HepG2 (cell line): ENCODE measurements around the gene VCAN. TPM values are rescaled to one million over a fixed set of nuclear protein-coding genes. Genes with fewer than 3 reads are reported as not detected.

Experiments used
- ATAC-seq: fragments of 200-7000 bp; cut with Tn5 transposase; 3 replicates; pipeline ENCODE4 v1.9.1; 2020; ENCODE audit warnings: mild to moderate bottlenecking, moderate library complexity
- BruUV-seq: library from RNA; stranded (reverse); fragments of 400-500 nt; replicated peaks from 2 replicates; lab custom pipeline; 2021; lab: Mats Ljungman, UMichigan
- CTCF ChIA-PET: fragments of 300-600 bp; formaldehyde crosslinking; extraction: SDS; loops from one replicate; lab custom pipeline; 2021; ENCODE audit warnings: low total read pairs, inconsistent platforms, low intra/inter-chr PET ratio; lab: Yijun Ruan, JAX
- POLR2A ChIA-PET: fragments of 350-600 bp; sonication (Branson Sonifier 250); formaldehyde crosslinking; loops from one replicate; lab custom pipeline; 2020; ENCODE audit warnings: antibody characterized with exemption, inconsistent platforms; lab: Yijun Ruan, JAX
- DNase-seq: peaks from one replicate; pipeline ENCODE4 v3.0.0-alpha.2; 2015; ENCODE audit warnings: low spot score
- FAIRE-seq: peaks from 3 replicates; lab custom pipeline; 2011; peaks lifted over from hg19 to GRCh38; lab: Jason Lieb, UNC
- H2AFZ ChIP-seq: one replicate; pipeline ENCODE4 v1.6.1; 2011; ENCODE audit warnings: low read length, inconsistent platforms
- H3K27ac ChIP-seq: fragments of 300-600 bp; 3 replicates; pipeline ENCODE4 v1.8.0; 2011; ENCODE audit warnings: mixed run types, mild to moderate bottlenecking, mixed read lengths, low read length, inconsistent platforms; ENCODE audit not compliant: insufficient read depth; ENCODE audit errors: extremely low read length
- H3K27me3 ChIP-seq, 2 experiments: fragments of 200-600 bp in 1 of 2; 2 replicates in 1 of 2; 3 replicates in 1 of 2; pipeline versions ENCODE4 v1.6.0 to v1.8.0; 2011; ENCODE audit warnings: low read length in 2 of 2, mild to moderate bottlenecking in 2 of 2, moderate library complexity in 2 of 2, inconsistent platforms in 1 of 2; ENCODE audit not compliant: insufficient read depth in 2 of 2, control insufficient read depth in 1 of 2
- H3K36me3 ChIP-seq, 2 experiments: fragments of 200-600 bp in 1 of 2; replicated peaks in 1 of 2; 2 replicates in 1 of 2; 3 replicates in 1 of 2; pipeline versions ENCODE4 v1.5.1 to v1.8.0; 2011; ENCODE audit warnings: low read length in 2 of 2, inconsistent platforms in 1 of 2; ENCODE audit not compliant: insufficient read depth in 2 of 2, control insufficient read depth in 1 of 2
- H3K4me1 ChIP-seq: 2 replicates; pipeline ENCODE4 v1.5.1; 2012; ENCODE audit warnings: low read length, inconsistent platforms; ENCODE audit not compliant: insufficient read depth
- H3K4me2 ChIP-seq: 2 replicates; pipeline ENCODE4 v1.6.0; 2011; ENCODE audit warnings: low read depth, low read length, inconsistent platforms
- H3K4me3 ChIP-seq, 3 experiments: fragments of 200-600 bp in 1 of 3; sonication (generic), shearing (Covaris generic) in 1 of 3; replicated peaks in 1 of 3; 2 replicates each; pipeline ENCODE4 v1.5.1; 2011 to 2016; ENCODE audit warnings: low read length in 3 of 3, inconsistent platforms in 2 of 3, low read depth in 2 of 3, mild to moderate bottlenecking in 2 of 3, control low read depth in 1 of 3, mixed read lengths in 1 of 3; ENCODE audit not compliant: insufficient read depth in 1 of 3
- H3K79me2 ChIP-seq: one replicate; pipeline ENCODE4 v1.6.1; 2011; ENCODE audit warnings: low read length, inconsistent platforms; ENCODE audit not compliant: insufficient read depth
- H3K9ac ChIP-seq: 2 replicates; pipeline ENCODE4 v1.6.0; 2011; ENCODE audit warnings: mild to moderate bottlenecking, low read depth, low read length, inconsistent platforms; ENCODE audit not compliant: insufficient read depth
- H3K9me3 ChIP-seq: 2 replicates; pipeline ENCODE4 v1.5.1; 2012; ENCODE audit warnings: mild to moderate bottlenecking, low read length
- H4K20me1 ChIP-seq: 2 replicates; pipeline ENCODE4 v1.6.0; 2011; ENCODE audit warnings: inconsistent platforms, mild to moderate bottlenecking, low read length, moderate library complexity; ENCODE audit not compliant: insufficient read depth
- GATAD1 ChIP-seq: IDR thresholded peaks from 2 replicates; pipeline ENCODE4 v1.6.1; 2016; ENCODE audit warnings: missing genetic modification reagents, missing compliant biosample characterization
- KMT2B ChIP-seq: IDR thresholded peaks from 2 replicates; pipeline ENCODE4 v1.6.1; 2016; ENCODE audit warnings: missing genetic modification reagents, missing compliant biosample characterization
- NFE2L2 ChIP-seq: fragments of 150-350 bp; IDR thresholded peaks from 2 replicates; pipeline ENCODE4 v1.6.1; 2014; ENCODE audit warnings: low read length
- NR2F1 ChIP-seq, 2 experiments: fragments of 450-650 bp in 1 of 2; formaldehyde crosslinking in 1 of 2; IDR thresholded peaks; 2 replicates each; pipeline versions ENCODE4 v1.5.0 to v1.6.1; 2016 to 2020; ENCODE audit warnings: mild to moderate bottlenecking in 1 of 2, missing compliant biosample characterization in 1 of 2, missing genetic modification reagents in 1 of 2, moderate library complexity in 1 of 2
- POLR2G ChIP-seq: fragments of 200-400 bp; formaldehyde crosslinking; IDR thresholded peaks from 2 replicates; pipeline ENCODE4 v1.6.1; 2018; ENCODE audit warnings: mild to moderate bottlenecking, low read depth, low read length, moderate library complexity
- RXRA ChIP-seq: sonication (generic); formaldehyde crosslinking; IDR thresholded peaks from 2 replicates; pipeline ENCODE4 v1.5.1; 2020; ENCODE audit warnings: missing genetic modification reagents
- TGIF2 ChIP-seq: IDR thresholded peaks from 2 replicates; pipeline ENCODE4 v1.6.1; 2016; ENCODE audit warnings: control low read depth, missing compliant biosample characterization
- ZBTB8A ChIP-seq: sonication (generic); formaldehyde crosslinking; IDR thresholded peaks from 2 replicates; pipeline ENCODE4 v1.4.0; 2020; ENCODE audit warnings: mild to moderate bottlenecking, low read depth, missing genetic modification reagents, borderline replicate concordance
- ZC3H4 ChIP-seq: sonication (generic); formaldehyde crosslinking; IDR thresholded peaks from 2 replicates; pipeline ENCODE4 v1.4.0; 2020; ENCODE audit warnings: missing genetic modification reagents, borderline replicate concordance
- ZEB1 ChIP-seq: IDR thresholded peaks from 2 replicates; pipeline ENCODE4 v1.6.1; 2012; ENCODE audit warnings: mild to moderate bottlenecking, low read depth, inconsistent platforms; ENCODE audit not compliant: insufficient replicate concordance
- ZMYM3 ChIP-seq: sonication (generic); formaldehyde crosslinking; IDR thresholded peaks from 2 replicates; pipeline ENCODE4 v1.5.1; 2020; ENCODE audit warnings: mild to moderate bottlenecking, missing genetic modification reagents
- ZMYM4 ChIP-seq: sonication (generic); formaldehyde crosslinking; IDR thresholded peaks from 2 replicates; pipeline ENCODE4 v1.8.1; 2023; ENCODE audit warnings: mild to moderate bottlenecking, missing genetic modification reagents
- ZNF143 ChIP-seq: sonication (generic); formaldehyde crosslinking; IDR thresholded peaks from 2 replicates; pipeline ENCODE4 v1.4.0; 2020; ENCODE audit warnings: missing genetic modification reagents
- ZNF552 ChIP-seq: sonication (generic); formaldehyde crosslinking; IDR thresholded peaks from 2 replicates; pipeline ENCODE4 v1.9.0; 2022; ENCODE audit warnings: missing genetic modification reagents, mild to moderate bottlenecking, borderline replicate concordance
- ZNF614 ChIP-seq: IDR thresholded peaks from 2 replicates; pipeline ENCODE4 v1.6.1; 2018; ENCODE audit warnings: missing biosample characterization, missing genetic modification reagents, inconsistent platforms, borderline replicate concordance
- ZNF850 ChIP-seq: sonication (generic); formaldehyde crosslinking; conservative IDR thresholded peaks from 2 replicates; pipeline ENCODE4 v1.9.0; 2021; ENCODE audit warnings: mild to moderate bottlenecking, missing genetic modification reagents
- WGBS: methylation state at CpG from one replicate; pipeline ENCODE4 v1.1.6; 2017; ENCODE audit warnings: low lambda C conversion rate; 5-methylcytosine and 5-hydroxymethylcytosine counted together
- in situ Hi-C: cut with HindIII; loops from 2 replicates; pipeline ENCODE4 v1.10.0; 2017; ENCODE audit warnings: low pct_unique_long_range_greater_than_20kb; ENCODE audit not compliant: extremely low pct_ligation_motif_present
- intact Hi-C: fragments of 100-400 bp; cut with micrococcal nuclease; formaldehyde crosslinking; loops from one replicate; pipeline ENCODE4 v1.10.0; 2022; ENCODE audit not compliant: unreplicated experiment
- polyA plus RNA-seq, 8 experiments: library from polyadenylated mRNA; depleted of rRNA in 3 of 8; stranded (reverse) in 7 of 8; unstranded in 1 of 8; fragments of >200 nt; fragmentation: Illumina TruSeq in 4 of 8; extraction: Trizol in 4 of 8; gene quantifications; 2 replicates each; pipeline versions ENCODE4 v1.2.1 to v1.2.3, GENCODE V29; 2011 to 2016; ENCODE audit warnings: low read depth in 4 of 8, missing spikeins in 1 of 8, mixed read lengths in 1 of 8; ENCODE audit not compliant: insufficient read depth in 1 of 8
- total RNA-seq, 5 experiments: library from RNA; depleted of rRNA; stranded (reverse); fragments of >200 nt; fragmentation: Illumina TruSeq; extraction: Trizol; gene quantifications; 2 replicates each; pipeline ENCODE4 v1.2.3, GENCODE V29; 2016; ENCODE audit warnings: low read depth in 1 of 5
- TF ChIP-seq, protein P1 (sequence below): sonication (generic); formaldehyde crosslinking; IDR thresholded peaks from 2 replicates; pipeline ENCODE4 v1.8.0; 2022; ENCODE audit warnings: missing genetic modification reagents, mild to moderate bottlenecking, borderline replicate concordance
- TF ChIP-seq, protein P2 (sequence below): sonication (generic); formaldehyde crosslinking; IDR thresholded peaks from 2 replicates; pipeline ENCODE4 v1.5.0; 2020; ENCODE audit warnings: mild to moderate bottlenecking, missing genetic modification reagents

Gene VCAN
- total and polyA plus RNA-seq, 2 of the 13 experiments (the other 11 are each of a cell fraction or from before 2014, with no cell fraction given), result 1.2 to 3.5 TPM

DNA sequence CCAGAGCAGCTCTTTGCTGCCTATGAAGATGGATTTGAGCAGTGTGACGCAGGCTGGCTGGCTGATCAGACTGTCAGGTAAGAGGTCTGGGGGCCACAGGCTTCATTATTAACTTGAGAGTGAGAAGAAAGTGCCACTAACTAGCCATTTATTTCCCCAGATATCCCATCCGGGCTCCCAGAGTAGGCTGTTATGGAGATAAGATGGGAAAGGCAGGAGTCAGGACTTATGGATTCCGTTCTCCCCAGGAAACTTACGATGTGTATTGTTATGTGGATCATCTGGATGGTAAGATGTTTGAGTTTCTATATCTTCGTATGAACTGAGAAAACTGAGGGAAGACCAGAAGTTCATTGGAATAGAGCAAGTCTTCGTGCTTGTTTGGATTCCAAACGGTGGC is 22.1 kb downstream of the VCAN start:
- Histone ChIP-seq H3K9me3 (no peaks in the 10 kb centered on the region), H3K9ac (no peak overlapping the region), H4K20me1 (no peaks in the 10 kb centered on the region), H3K79me2 (no peaks in the 10 kb centered on the region), H3K27me3 (no peaks in the 10 kb centered on the region), H3K36me3 (no peaks in the 10 kb centered on the region), H3K27ac (no peak overlapping the region), H3K4me1 (peaks cover 25% of the 10 kb centered on the region), H3K4me3 (no peak overlapping the region), H2AFZ (no peak overlapping the region), H3K4me2 (no peak overlapping the region)
- CTCF ChIA-PET, result no interaction called here
- WGBS, result 60% methylated on average over 7 of the region's 7 CpGs
- BruUV-seq, result no TSS peak
- no peak for FAIRE-seq
- POLR2A ChIA-PET, result no interaction called here
- DNase-seq, result no peak
- TF ChIP-seq, protein P1, sequence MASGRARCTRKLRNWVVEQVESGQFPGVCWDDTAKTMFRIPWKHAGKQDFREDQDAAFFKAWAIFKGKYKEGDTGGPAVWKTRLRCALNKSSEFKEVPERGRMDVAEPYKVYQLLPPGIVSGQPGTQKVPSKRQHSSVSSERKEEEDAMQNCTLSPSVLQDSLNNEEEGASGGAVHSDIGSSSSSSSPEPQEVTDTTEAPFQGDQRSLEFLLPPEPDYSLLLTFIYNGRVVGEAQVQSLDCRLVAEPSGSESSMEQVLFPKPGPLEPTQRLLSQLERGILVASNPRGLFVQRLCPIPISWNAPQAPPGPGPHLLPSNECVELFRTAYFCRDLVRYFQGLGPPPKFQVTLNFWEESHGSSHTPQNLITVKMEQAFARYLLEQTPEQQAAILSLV (CRISPR knock-in tag), result no peak
- TF ChIP-seq ZMYM4 (CRISPR knock-in tag), result no peak
- no peak for TF ChIP-seq ZMYM3 (CRISPR knock-in tag)
- TF ChIP-seq TGIF2 (CRISPR knock-in tag), result no peak
- no peak for TF ChIP-seq NR2F1 (CRISPR knock-in tag; IDR thresholded peaks at IDR 0.05)
- no peak for TF ChIP-seq ZNF614
- TF ChIP-seq ZNF850, result no peak
- TF ChIP-seq GATAD1, result no peak
- TF ChIP-seq NFE2L2, result no peak
- intact Hi-C loops, result no loop called here
- no peak for ATAC-seq
- in situ Hi-C loops, result no loop called here

DNA sequence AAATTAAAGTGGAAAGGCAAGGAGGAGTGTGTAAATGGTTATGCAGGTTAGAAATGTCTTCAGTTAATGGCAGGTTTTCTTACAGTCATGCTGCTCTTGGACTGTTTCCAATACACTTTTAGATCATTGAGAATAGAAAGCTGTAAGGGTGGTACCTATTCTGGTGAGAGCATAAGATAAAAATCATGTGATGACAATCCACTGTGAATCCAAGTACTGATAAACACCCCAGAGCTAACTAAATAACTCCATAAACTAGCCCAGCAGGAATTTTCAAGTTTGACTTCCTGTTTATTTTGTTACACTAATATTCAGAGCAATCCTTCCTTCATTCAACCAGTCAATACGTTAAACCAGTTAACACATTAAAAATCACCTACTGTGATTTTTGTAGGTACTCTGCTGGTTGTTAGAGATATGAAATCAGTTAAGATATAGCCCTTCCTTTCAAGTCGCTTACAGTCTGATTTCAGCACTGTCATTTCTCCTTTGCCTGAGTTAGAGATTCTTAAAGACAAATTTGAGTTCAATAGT is 22.6 kb downstream of the VCAN start:
- in situ Hi-C loops (no loop called here), intact Hi-C loops (no loop called here)
- ATAC-seq (no peak), FAIRE-seq (no peak), DNase-seq (no peak)
- no peak overlapping the region for H3K9ac ChIP-seq
- no peak overlapping the region for H3K27ac ChIP-seq
- H3K9me3 ChIP-seq, result no peaks in the 10 kb centered on the region
- H4K20me1 ChIP-seq, result no peaks in the 10 kb centered on the region
- ChIA-PET POLR2A (no interaction called here), CTCF (no interaction called here)
- H3K79me2 ChIP-seq, result no peaks in the 10 kb centered on the region
- H3K4me2 ChIP-seq, result no peak overlapping the region
- H3K4me1 ChIP-seq, result peaks cover 25% of the 10 kb centered on the region
- no TSS peak for BruUV-seq
- H3K36me3 ChIP-seq, result no peaks in the 10 kb centered on the region
- H3K27me3 ChIP-seq, result no peaks in the 10 kb centered on the region
- no peak overlapping the region for H2AFZ ChIP-seq
- WGBS, result 59% methylated on average over 2 of the region's 2 CpGs
- no peak overlapping the region for H3K4me3 ChIP-seq
- TF ChIP-seq ZNF850 (no peak), ZBTB8A (no peak), ZC3H4 (no peak), ZNF552 (CRISPR knock-in tag) (no peak), ZEB1 (no peak), KMT2B (CRISPR knock-in tag) (no peak), POLR2G (no peak), ZNF143 (CRISPR knock-in tag) (no peak), RXRA (CRISPR knock-in tag) (no peak)
- TF ChIP-seq, protein P2, sequence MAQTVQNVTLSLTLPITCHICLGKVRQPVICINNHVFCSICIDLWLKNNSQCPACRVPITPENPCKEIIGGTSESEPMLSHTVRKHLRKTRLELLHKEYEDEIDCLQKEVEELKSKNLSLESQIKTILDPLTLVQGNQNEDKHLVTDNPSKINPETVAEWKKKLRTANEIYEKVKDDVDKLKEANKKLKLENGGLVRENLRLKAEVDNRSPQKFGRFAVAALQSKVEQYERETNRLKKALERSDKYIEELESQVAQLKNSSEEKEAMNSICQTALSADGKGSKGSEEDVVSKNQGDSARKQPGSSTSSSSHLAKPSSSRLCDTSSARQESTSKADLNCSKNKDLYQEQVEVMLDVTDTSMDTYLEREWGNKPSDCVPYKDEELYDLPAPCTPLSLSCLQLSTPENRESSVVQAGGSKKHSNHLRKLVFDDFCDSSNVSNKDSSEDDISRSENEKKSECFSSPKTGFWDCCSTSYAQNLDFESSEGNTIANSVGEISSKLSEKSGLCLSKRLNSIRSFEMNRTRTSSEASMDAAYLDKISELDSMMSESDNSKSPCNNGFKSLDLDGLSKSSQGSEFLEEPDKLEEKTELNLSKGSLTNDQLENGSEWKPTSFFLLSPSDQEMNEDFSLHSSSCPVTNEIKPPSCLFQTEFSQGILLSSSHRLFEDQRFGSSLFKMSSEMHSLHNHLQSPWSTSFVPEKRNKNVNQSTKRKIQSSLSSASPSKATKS (CRISPR knock-in tag), result no peak
